Measurements from ENCODE around the gene SLCO3A1. TPM values are rescaled to one million over a fixed set of nuclear protein-coding genes. Genes with fewer than 3 reads are reported as not detected.
A peak's percentile ranks its signal among the peaks of the same experiment; 100 is the strongest.

The SLCO3A1 gene
- total and polyA plus RNA-seq, 2 of the 8 experiments (the other 6 are each of a cell fraction or from before 2014, with no cell fraction given): 15.1 to 20.4 TPM

DNA sequence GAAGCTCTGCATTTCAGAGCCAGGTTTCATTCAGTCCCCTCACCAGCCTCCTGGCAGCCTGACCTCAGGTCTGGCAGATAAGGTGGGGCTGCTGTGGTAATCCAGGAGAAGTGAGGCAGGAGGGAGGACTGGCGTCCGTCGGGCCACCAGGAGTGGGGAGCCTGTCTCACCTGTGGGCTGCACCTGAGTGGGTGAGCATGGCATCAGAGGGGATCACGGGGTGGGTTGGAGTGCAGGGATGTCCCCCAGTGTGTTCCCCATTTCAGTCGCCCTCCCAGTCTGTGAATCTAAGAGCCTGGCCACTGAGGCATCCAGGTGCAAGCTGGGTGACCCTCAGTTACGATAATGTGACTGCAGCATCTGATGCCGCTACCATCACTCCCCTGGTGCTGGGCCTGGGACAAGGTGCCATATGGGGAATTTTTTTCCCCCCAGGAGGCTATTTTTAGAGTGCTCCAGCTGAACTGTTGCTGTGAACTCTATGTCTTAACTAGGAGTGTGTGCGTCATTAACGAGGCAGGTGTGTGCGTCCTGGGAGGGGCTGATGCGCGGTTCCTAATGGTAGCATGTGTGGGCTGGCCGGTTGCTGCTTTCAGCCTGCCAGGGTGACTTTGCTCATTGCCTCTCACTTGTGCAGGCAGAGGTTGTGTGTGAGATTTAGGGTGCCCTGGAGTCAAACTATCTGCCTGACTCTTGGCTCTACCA, 165.2 kb downstream of the SLCO3A1 start:
- WGBS, 2 experiments (ENCODE audit: extremely low coverage in 1 of 2, insufficient coverage in 1 of 2, insufficient read length in 1 of 2, insufficient replicate concordance in 2 of 2, low coverage in 1 of 2, low lambda C conversion rate in 2 of 2, missing lambda C conversion rate in 1 of 2): 91% methylated on average over 13 of the region's 13 CpGs; no CpG with 5 or more reads in 1 of the 2 experiments
- H3K56ac ChIP-seq (replicated peaks; ENCODE audit: insufficient read length, low read depth, low read length): no peak overlapping the region
- no peaks in the 10 kb centered on the region for H3K27me3 ChIP-seq (replicated peaks in 1 of 4; ENCODE audit: control insufficient read depth in 3 of 4, extremely low read depth in 1 of 4, insufficient read depth in 3 of 4, low read length in 3 of 4)
- H3K79me1 ChIP-seq (ENCODE audit: low read depth, low read length): no peaks in the 10 kb centered on the region
- no peaks in the 10 kb centered on the region for H3K79me2 ChIP-seq (ENCODE audit: control insufficient read depth in 1 of 2, insufficient read depth in 2 of 2, low read length in 2 of 2)
- H3K18ac ChIP-seq (ENCODE audit: extremely low read depth, low read length): no peak overlapping the region
- H4K91ac ChIP-seq (replicated peaks; ENCODE audit: insufficient read length, low read length): no peak overlapping the region
- H3K4me3 ChIP-seq (ENCODE audit: extremely low read depth in 1 of 4, insufficient read depth in 2 of 4, low read depth in 3 of 4, low read length in 4 of 4): no peak overlapping the region
- CTCF ChIA-PET (ENCODE audit: partially characterized antibody): interaction anchor here (1.2 kb wide), 2 partner anchors 12 to 123 kb away, joined by 3 read pairs; no protein-coding TSS in a partner anchor
- H3K27ac ChIP-seq (ENCODE audit: low read depth, low read length): no peak overlapping the region
- H3K14ac ChIP-seq (ENCODE audit: insufficient read length): no peak overlapping the region
- H3K23ac ChIP-seq (ENCODE audit: insufficient read length): no peak overlapping the region
- 0 out of 2 replicates have a peak overlapping the region, but pooled peaks have one; percentile 62 for H2BK15ac ChIP-seq (ENCODE audit: low read length)
- H2BK5ac ChIP-seq (ENCODE audit: low read depth, low read length): no peak overlapping the region
- no peaks in the 10 kb centered on the region for H3K23me2 ChIP-seq (ENCODE audit: low read depth, low read length)
- H4K5ac ChIP-seq (ENCODE audit: insufficient read length, low read depth, low read length): no peak overlapping the region
- no peak overlapping the region for H2BK120ac ChIP-seq (replicated peaks; ENCODE audit: low read depth, low read length)
- no peak overlapping the region for H2BK20ac ChIP-seq (ENCODE audit: low read length)
- H4K8ac ChIP-seq (ENCODE audit: extremely low read depth, insufficient read depth, low read length): no peak overlapping the region
- H4K20me1 ChIP-seq (replicated peaks in 1 of 2; ENCODE audit: control insufficient read depth in 1 of 2, insufficient read depth in 2 of 2, low read length in 2 of 2): no peaks in the 10 kb centered on the region
- no peak for TF ChIP-seq HDAC6 (IDR thresholded peaks at IDR 0.05; ENCODE audit: low read depth, low read length)
- no peak for TF ChIP-seq SIN3A (conservative IDR thresholded peaks at IDR 0.05 in 1 of 2, IDR thresholded peaks at IDR 0.05 in 1 of 2; ENCODE audit: low read depth in 1 of 2, low read length in 2 of 2)
- TF ChIP-seq CREB1 (IDR thresholded peaks at IDR 0.05): no peak
- no peak overlapping the region for H3K4ac ChIP-seq (replicated peaks; ENCODE audit: insufficient read length, low read depth, low read length)
- no peak overlapping the region for H2AFZ ChIP-seq (ENCODE audit: low read length)
- no peak overlapping the region for H3K9ac ChIP-seq (replicated peaks in 1 of 4; ENCODE audit: extremely low read depth in 1 of 4, low read depth in 3 of 4, low read length in 3 of 4)
- H3K4me1 ChIP-seq (replicated peaks in 1 of 4; ENCODE audit: control insufficient read depth in 3 of 4, insufficient read depth in 4 of 4, low read length in 3 of 4): peaks cover 0 to 5% (median 1%) of the 10 kb centered on the region in 4 experiments; a peak in 2 of 7 replicates
- no peak overlapping the region for H2AK5ac ChIP-seq (ENCODE audit: low read depth, low read length)
- no peak for DNase-seq (ENCODE audit: low read depth in 1 of 2, low spot score in 2 of 2)
- no peaks in the 10 kb centered on the region for H3K9me3 ChIP-seq (ENCODE audit: insufficient read depth in 2 of 2, low read depth in 1 of 2, low read length in 1 of 2)
- H3K36me3 ChIP-seq (ENCODE audit: control insufficient read depth in 2 of 4, insufficient read depth in 4 of 4, low read length in 3 of 4): no peaks in the 10 kb centered on the region
- FAIRE-seq: no peak
- POLR2A ChIA-PET (ENCODE audit: partially characterized antibody): interaction anchor here (1.8 kb wide), 1 partner anchor 30 kb away, joined by 3 read pairs; no protein-coding TSS in a partner anchor
- no peak overlapping the region for H3K4me2 ChIP-seq (ENCODE audit: insufficient read depth in 1 of 2, low read depth in 2 of 2, low read length in 2 of 2)
- no peak overlapping the region for H2BK12ac ChIP-seq (ENCODE audit: low read depth, low read length)
